ENCODE data around the gene EEPD1. TPM values are rescaled to one million over a fixed set of nuclear protein-coding genes. Genes with fewer than 3 reads are reported as not detected.

The EEPD1 gene
- total and polyA plus RNA-seq, 3 donors from 2014 or later: 10.2 to 11.8 (median 10.9) TPM

GRCh38 chr7:36279200-36279925 is 126.3 kb downstream of the EEPD1 start:
- TF ChIP-seq CTCF (IDR thresholded peaks at IDR 0.05): no peak
- TF ChIP-seq POLR2A (IDR thresholded peaks at IDR 0.05): no peak
- Histone ChIP-seq H3K36me3 (ENCODE audit: low read depth, missing control alignments) (no peaks in the 10 kb centered on the region), H3K9me3 (no peaks in the 10 kb centered on the region), H3K27ac (no peak overlapping the region), H3K27me3 (no peaks in the 10 kb centered on the region), H3K4me3 (no peak overlapping the region), H3K4me1 (peaks cover 11% of the 10 kb centered on the region)
- intact Hi-C loops (cut with DNase I; ENCODE audit: low total_unique reads): no loop called here
- DNase-seq: no peak
- 92 to 98% methylated on average over 8 to 9 of the region's 9 CpGs for WGBS, 2 donors

- DNase-seq: no peak
- H3K36me3 ChIP-seq (ENCODE audit: low read depth, missing control alignments): no peaks in the 10 kb centered on the region
- no peaks in the 10 kb centered on the region for H3K27me3 ChIP-seq
- no peak for TF ChIP-seq POLR2A (IDR thresholded peaks at IDR 0.05)
- TF ChIP-seq CTCF (IDR thresholded peaks at IDR 0.05): no peak
- peaks cover 17% of the 10 kb centered on the region for H3K4me1 ChIP-seq
- no peak overlapping the region for H3K27ac ChIP-seq
- intact Hi-C loops (cut with DNase I; ENCODE audit: low total_unique reads): no loop called here
- no peak overlapping the region for H3K4me3 ChIP-seq
- no peaks in the 10 kb centered on the region for H3K9me3 ChIP-seq
- 91 to 96% methylated on average over 9 of the region's 9 CpGs for WGBS, 2 donors
Measured at GRCh38 chr7:36279926-36280315, 126.9 kb downstream of the EEPD1 start.

GRCh38 chr7:36280840-36281812 is 128.1 kb downstream of the EEPD1 start:
- no peaks in the 10 kb centered on the region for H3K9me3 ChIP-seq
- TF ChIP-seq CTCF (IDR thresholded peaks at IDR 0.05) (peak in 1 of 3 experiments; percentile 12), POLR2A (IDR thresholded peaks at IDR 0.05) (no peak)
- peak overlapping the region in 1 of 2 donors; percentile 34 for H3K27ac ChIP-seq
- no peaks in the 10 kb centered on the region for H3K27me3 ChIP-seq
- peaks cover 26% of the 10 kb centered on the region for H3K4me1 ChIP-seq
- intact Hi-C loops (cut with DNase I; ENCODE audit: low total_unique reads): no loop called here
- H3K36me3 ChIP-seq (ENCODE audit: low read depth, missing control alignments): no peaks in the 10 kb centered on the region
- WGBS, 2 donors: 34 to 48% methylated on average over 18 of the region's 18 CpGs
- H3K4me3 ChIP-seq: no peak overlapping the region
- peak; percentile 74 for DNase-seq

GRCh38 chr7:36281945-36282717 is 129.1 kb downstream of the EEPD1 start:
- WGBS, 2 donors: 91 to 94% methylated on average over 10 of the region's 10 CpGs
- Histone ChIP-seq H3K4me3 (no peak overlapping the region), H3K27ac (no peak overlapping the region), H3K9me3 (no peaks in the 10 kb centered on the region), H3K36me3 (ENCODE audit: low read depth, missing control alignments) (no peaks in the 10 kb centered on the region), H3K27me3 (no peaks in the 10 kb centered on the region), H3K4me1 (peaks cover 30% of the 10 kb centered on the region)
- intact Hi-C loops (cut with DNase I; ENCODE audit: low total_unique reads): no loop called here
- no peak for DNase-seq
- TF ChIP-seq POLR2A (IDR thresholded peaks at IDR 0.05) (no peak), CTCF (IDR thresholded peaks at IDR 0.05) (no peak)
